Activated gamma-delta T cell treated with Interleukin-2 at 50 U/mL for 16 hours (primary cell): Measurements from ENCODE around the gene GPSM1.

Experiments
- DNase-seq: peaks from one replicate; pipeline ENCODE4 v3.0.0-alpha.2; 2020

GPSM1 gene

DNA sequence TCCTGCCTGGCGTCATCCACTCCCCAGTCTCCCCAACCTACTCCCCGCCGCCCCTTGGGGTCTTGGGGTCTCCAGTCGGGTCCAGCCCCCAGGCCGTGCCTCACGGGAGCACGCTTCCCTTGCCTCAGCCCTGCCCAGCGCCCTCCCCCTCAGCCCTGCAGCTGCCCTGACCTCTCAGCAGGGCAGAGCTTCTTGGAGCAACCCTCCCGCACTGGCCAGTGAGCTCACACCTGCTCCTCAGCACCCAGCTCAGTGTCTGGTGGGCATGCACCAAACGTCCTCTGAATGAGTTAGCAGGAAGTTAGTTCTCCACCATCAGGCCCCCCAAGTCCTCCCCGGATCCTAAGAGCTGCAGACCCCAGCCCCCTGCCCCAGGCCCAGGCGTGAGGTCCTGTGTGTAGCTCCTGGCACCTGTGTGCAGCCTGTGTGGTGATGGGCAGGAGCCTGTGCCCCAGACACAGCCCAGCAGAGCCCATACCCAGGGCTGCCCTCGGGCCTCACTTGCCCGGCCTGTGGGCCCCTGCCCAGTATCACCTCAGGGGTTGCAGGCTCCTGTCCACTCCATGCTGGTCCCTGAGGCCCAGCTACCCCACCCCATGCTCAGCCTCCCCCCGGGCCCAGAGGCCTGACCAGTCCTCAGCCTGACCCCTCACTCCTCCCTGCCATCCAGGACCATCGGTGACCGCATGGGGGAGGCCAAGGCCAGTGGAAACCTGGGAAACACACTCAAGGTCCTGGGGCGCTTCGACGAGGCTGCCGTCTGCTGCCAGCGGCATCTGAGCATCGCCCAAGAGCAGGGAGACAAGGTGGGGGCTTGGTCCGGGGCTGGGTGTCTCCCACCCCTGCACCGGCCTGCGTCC is 8.2 kb downstream of the GPSM1 start:
- no peak for DNase-seq

DNA sequence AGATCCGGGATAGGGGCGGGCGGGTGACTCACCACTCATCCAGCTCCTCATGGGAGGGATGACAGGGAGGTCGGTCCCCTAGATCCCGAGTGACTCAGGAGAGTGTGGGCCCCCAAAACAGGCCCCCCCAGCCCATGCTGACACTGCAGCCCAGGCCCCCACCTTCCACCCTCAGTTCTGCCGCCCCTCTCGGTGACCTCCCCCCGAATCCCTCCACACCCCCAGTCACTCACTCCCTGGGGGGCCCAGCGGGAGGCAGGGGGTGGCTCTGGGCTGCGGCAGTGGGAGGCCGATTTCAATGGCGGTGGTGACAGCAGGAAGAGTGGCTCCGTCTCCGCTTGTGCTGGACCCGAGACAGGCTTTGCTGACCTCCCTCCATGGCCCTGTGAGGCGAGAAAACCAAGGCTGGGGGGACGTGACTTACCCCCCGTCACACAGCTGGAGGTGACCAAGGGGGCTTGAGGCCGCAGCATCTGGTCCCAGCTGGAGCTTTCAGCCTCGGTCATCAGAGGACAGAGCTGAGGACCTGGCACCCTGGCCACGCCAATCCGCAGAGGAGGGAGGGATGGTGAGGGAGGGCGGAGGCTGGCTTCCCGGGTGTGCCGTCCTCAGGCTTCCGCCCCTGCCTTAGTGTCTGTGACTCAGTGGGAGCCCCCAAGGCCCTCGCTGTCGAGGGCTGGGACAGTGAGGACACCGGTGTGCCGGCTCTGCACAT is 9.0 kb downstream of the GPSM1 start:
- no peak for DNase-seq

DNA sequence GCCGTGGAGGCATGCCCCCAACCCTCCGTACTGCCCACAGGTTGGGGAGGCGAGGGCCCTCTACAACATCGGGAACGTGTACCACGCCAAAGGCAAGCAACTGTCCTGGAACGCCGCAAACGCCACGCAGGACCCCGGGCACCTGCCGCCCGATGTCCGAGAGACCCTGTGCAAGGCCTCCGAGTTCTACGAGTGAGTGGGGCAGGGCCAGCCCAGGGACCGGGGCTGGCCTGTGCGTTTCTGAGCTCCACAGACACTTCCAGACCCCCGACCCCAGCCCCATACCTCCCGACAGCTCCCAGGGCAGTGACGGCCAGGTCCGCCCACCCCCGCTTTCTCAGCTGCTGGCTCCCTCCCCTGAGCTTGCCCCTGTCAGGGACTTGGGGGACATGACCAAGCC is 9.5 kb downstream of the GPSM1 start:
- no peak for DNase-seq

GRCh38 chr9:136337416-136338395 is 10.4 kb downstream of the GPSM1 start:
- DNase-seq, result no peak

- no peak for DNase-seq
Measured at GRCh38 chr9:136338511-136338910, 11.2 kb downstream of the GPSM1 start.

DNA sequence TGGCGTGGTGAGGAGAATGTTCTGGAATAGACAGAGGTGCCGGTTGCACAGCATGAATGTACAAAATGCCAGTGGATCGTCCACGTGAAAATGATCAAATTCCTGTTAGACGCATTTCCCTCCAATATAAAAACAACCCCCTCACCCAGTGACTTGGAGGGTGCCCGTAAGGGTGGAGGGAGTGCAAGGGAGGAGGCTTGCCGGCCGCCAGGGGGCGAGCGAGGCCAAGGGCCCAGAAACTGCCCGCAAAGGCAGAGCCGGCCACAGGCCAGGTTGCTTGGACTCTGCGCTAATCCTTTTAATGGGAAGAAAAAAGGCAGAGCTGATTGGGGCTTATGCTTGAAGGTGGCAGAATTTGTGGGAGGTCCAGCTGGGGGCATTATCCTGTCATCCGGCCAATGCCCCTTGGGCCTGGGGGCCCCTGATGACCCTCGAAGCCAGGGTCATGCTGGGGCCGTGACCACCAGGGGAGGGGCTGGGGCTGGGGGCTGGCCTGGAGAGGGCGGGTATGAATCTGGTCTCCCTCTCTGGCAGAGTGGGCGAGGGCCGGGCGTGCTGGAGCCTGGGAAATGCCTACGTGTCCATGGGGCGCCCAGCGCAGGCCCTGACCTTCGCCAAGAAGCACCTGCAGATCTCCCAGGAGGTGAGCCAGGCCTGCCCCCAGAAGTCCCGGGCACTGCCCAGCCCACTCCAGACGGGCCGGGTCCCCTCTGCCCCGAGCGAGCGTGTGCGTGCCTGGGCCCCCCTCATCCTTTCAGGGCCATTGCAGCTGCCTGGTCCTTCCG is 12.0 kb downstream of the GPSM1 start:
- DNase-seq, result no peak

GRCh38 chr9:136339958-136340310 is 12.6 kb downstream of the GPSM1 start:
- DNase-seq, result no peak

DNA sequence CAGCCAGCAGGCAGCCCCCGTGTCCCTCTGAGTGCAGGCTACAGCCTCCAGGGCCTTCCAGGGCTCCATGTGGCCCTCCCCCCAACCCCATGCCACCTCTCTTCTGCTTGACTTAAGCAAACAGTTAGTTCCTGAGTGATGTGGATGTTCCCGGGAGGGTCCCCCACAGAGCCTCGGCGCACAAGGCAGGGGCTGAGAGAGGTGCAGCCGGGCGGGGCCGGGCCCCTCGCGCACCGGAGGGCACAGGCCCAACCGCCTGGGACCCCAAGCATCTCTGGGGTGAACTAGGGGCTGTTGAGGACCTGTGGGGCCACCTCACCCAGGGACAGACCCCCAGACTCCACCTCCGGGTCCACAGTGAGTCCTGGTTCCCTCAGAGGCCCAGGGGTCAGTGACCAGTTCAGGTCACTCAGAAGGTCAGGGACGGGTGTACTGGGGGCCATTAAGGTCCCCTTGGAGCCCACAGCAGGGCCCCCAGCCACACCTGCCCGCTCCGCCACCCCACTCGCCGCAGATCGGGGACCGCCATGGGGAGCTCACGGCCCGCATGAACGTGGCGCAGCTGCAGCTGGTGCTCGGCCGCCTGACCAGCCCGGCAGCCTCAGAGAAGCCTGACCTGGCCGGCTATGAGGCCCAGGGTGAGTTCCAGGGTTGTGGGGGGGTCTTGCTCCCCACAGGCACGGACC is 13.2 kb downstream of the GPSM1 start:
- no peak for DNase-seq

DNA sequence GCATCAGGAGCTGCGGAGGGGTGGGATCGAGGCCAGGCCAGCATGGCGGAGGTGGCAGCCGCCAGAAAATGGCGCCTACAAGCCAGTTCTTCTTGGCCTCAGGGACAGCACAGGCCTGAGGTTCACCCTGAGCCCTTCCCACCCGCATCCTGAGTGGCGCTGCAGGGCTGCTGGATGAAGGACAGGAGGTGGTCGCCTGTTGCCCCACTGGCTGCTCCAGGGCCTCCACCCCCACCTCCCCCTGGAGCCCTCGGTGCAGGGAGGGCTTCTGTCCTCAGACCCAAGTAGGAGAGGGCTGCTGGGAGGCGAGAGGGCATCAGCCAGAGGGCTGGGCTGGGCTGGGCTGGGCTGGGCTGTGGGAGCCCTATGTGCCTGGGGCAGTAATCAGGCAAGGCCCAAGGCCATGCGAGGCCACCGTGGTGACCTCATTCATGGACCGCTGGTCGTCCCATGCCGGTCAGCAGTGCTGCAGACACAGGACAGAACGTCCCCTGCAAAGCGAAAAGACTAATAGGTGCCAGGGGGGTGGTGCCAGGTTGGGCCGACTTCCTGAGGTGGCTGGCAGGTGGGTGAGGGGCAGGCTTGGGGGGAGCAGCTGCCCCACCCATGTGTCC is 13.8 kb downstream of the GPSM1 start:
- DNase-seq, result no peak

DNA sequence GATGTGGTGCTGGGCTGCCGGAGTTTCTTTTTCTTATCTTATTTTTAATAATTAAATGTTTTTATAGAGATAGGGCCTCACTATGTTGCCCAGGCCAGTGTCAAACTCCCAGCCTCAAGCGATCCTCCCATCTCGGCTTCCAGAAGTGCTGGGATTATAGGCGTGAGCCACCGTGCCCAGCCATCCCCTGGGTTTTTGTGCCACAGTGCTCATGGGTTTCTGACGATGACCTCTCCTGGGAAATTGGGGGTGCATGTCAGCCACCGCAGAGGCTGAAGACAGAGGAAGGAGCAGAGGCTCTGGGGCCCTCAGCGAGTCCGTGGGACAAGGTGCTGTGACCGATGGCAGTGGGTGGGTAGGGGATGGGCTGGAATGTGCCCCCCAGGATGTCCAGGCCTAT is 14.4 kb downstream of the GPSM1 start:
- DNase-seq, result no peak

- peak; percentile 48 for DNase-seq
Measured at GRCh38 chr9:136342181-136343120, 15.1 kb downstream of the GPSM1 start.

DNA sequence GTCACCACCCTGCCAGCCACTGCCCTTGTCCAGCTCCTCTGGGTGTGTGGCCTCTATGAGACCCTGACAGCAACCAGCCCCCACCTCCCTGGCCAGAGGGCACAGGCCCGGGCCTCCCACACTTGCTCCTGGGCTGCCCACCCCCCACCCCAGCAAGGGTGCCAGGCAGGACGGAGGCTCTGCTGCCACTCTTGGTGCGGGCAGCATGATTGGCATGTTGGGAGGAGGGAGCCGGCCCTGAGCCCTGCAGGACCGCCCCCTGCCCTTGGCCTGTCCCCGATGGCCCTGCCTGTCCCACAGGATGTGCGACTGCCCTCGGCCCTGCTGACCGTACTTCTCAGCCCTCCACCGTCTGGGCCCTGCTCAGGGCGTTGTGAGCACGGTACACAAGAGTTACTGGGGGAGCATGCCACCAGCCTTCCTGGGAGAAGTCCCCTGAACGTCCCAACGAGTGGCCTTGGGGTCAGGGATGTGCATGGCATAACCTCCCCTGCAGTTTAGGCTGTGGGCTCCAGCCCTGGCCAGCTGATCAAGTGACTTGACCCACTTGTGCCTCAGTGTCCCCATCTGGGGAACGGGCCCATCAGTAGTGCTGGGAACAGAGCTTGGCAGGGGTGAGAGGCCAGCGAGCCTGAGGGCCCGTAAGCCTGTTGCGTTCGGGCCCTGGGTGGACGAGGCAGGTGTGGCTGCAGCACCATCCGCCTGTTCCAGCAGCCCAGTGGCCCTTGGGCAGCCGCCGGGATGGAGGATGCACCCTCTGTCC is 16.0 kb downstream of the GPSM1 start:
- DNase-seq, result no peak

GRCh38 chr9:136343884-136344269 is 16.5 kb downstream of the GPSM1 start:
- no peak for DNase-seq

- no peak for DNase-seq
Measured at GRCh38 chr9:136344544-136345280, 17.4 kb downstream of the GPSM1 start.

DNA sequence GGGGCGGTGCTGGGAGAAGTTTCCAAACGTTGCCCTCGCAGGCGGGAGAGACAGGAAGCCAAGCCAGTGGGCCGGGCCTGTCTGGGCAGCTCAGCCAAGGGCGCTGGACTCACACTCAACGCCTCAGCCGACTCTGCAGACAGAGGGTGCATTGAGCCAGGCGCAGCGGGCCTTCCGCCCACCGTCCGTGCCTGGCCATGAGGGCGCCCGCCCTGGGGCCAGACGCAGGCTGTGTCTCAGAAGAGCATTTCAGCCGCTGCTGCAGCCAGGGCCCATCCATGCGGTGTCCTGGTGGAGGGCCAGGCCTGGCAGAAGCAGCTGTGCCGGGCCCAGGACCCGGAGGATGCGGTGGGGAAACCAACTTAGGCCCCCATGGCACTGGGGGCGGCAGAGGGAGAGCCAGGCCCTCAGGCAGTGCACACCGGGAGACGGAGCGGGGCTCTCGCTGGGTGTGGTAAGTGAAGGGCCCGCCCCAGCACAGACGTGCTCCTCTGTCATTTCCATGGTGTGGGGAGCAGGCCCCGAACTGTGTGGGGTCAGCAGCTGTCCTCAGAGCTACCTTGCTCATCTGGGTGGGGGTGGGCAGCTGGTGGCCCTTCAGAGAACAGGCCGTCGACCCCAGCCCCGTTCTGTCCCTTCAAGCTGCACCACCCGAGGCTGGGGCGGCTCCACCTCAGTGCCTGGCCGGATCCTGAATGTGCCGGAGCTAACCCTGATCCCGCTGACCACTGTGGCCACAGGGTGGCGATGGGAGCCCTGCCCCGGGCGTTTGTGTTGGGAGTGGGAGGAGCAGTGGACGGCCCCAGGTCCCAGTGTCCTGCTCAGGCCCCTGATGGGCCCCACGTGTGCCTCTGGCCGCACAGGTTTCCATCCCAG is 18.2 kb downstream of the GPSM1 start:
- DNase-seq, result no peak

- no peak for DNase-seq
Measured at GRCh38 chr9:136346157-136346481, 18.8 kb downstream of the GPSM1 start.

GRCh38 chr9:136346927-136347465 is 19.7 kb downstream of the GPSM1 start:
- no peak for DNase-seq
